NCI-H2107 treated with DMSO at 0.1 percent for 48 hours (cell line): ENCODE results near the gene SPHKAP.
"Not testable (repeated sequence)": the region's sequence is repeated elsewhere in the genome, so short reads cannot be mapped to it uniquely, and the experiment has no call there.

Source experiments
- DNase-seq: peaks from one replicate; lab custom pipeline; 2025; ENCODE audit not compliant: unreplicated experiment; lab: John Stamatoyannopoulos, UW

Gene SPHKAP

DNA sequence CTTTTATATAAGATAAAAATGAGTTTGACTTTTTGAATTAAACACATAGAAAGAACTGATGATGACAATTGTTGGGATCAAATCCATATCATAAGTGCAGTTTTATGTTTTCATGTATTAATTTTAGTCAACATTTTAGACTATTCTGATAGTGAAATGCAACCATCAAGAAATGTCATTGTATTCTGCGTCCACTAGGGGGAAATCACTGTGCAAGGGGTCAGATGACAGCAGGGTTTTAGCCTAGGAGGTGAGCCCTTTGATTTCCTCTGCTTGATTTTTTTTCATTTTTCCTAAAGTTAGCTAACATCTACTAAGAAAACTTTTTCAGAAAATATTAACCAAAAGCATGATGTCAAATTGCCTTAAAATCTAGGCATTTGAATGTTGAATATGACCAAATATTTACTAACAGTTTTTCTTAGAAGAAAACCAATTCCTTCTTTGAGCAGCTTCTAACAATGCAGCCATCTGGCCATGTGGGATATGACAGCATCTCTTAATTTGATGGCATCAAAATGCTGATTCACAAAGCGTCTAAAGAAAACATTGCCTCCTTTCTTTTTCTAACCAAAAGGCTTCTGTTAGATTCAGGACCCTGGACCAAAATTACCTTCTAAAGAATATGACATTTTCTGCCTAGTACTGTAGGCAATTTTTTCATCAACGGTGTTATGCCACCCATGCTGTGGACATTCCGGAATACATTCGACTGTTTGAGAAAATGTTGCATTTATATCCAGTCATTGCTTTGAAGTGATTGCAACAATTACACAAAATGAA, 141.5 kb downstream of the SPHKAP start:
- peak; percentile 43 for DNase-seq

DNA sequence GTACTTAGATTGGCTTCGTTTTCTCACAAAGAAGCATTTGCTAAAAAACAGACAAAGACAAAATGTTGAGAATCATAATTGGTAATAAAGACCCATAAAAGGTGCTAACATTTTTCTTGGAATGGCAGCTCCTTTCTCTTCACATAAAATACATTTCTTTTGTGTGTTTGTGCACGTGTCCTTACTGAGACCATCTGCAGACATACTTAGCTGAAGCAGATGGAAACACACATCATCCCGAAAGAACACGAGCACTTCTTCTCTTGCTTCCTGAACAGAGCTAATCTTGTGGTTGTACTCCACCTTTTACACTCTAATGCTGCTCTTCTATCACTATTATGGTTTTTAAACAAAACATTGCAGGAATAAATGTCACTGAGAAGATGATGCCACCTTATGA, 142.5 kb downstream of the SPHKAP start:
- no peak for DNase-seq

DNA sequence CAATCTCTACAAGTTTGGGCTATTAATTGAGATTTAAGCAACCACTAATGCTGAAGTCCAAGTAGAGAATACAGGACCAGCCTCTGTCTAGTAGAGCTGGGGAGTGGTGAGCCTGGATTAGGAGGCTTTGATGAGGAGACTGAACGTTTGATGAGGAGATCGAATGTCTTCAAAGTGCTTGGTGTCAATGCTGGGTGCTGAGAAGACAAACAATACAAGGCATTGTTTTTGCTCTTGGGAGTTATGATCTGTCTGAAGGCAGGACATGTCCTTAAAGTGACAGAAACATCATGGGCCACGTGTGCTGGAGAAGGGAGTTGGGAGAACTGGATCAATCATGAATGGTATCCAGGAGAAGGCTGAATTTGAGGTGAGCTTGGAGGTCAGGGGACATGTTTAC, 143.6 kb downstream of the SPHKAP start:
- DNase-seq, result no peak

DNA sequence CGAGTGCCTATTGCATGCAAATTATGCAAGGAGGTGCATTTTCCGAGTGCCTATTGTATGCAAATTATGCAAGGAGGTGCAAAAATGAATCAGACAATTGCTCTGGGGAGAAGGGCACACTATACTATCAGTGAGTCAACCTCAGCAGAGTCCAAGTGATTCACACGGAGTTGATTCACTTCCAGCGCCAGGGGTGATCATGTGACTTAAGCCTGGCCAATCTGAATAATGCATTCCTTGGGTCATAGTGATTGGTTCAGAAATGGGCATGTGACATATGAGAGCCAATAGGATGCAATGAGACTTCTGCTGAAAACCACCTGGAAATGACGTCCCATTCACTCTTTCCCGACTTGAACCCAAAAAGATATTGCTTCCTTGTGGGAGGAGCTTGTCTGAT, 157.9 kb downstream of the SPHKAP start:
- DNase-seq, result no peak

DNA sequence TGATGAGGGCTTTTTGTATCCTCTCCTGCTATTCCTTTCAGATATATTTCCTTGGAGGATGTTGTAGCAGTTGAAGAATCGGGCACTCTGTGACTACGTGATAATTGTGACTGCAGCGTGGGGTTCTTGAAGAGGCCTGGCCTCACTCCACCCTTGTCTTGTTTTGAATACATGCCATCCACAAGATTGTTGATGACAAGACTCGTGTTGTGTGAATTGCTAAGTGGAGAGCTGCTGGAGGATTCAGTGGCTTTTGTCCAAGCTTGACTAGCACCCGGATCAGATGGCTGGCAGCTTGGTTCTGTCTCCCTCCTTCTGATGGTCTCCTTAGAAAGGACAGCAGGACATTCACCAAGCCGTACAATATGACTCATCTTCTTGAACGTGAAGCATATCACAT, 163.2 kb downstream of the SPHKAP start:
- DNase-seq, result no peak

DNA sequence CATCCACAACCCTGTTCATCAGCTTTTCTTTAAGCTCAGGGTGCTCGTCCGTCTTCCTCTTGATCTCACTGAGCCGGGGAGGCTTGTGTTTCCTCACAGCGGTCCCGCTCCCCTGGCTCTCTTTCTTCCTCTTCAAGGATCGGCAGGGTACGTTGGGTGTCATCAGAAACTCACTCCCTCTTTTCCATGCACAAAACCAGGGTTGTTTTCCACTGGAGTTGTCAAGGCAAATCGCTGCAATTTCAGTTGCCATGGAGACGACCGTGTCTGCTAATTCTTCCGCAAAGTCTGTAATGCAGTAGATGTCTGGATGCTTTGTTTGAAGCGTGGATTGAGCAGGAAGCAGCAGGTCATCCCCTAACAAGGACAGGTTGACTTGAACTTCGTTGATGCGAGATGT, 163.7 kb downstream of the SPHKAP start:
- no peak for DNase-seq

DNA sequence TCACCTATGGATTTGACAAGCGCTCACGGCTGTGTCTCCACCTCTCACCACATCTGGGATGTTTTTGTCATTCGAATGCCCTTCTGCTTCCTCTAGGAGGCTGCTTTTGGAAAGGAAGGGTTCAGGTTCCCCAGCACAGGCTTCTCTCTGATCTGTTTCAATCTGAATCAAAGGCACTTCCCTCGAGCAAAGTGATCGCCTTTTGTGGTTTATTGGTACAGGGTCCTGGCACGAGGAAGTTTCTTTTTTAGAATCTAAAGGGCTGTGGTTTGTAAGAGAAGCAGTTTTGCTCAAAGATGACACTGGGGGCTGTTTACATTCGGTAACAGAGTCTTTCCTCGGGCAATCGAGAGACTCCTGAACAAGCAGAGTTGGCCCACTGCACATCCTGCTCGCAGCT, 165.1 kb downstream of the SPHKAP start:
- DNase-seq, result no peak

DNA sequence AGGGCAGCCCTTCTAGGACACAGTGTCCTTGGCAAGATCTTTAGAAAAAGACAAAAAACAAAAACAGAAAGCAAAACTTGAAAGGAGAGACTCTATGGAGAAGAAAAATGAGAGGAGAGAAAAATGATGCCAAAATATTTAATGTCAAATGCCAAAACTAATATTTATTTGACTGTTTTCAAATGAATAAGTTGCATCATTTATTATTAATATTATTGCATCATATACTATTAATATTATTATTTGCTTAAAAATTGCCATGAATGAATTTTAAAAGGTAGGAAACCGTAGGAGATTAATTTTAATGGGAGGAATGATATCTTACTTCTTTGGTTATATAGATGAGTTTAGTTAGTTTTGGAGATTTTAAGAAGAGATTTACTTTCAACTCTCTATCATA, 165.7 kb downstream of the SPHKAP start:
- no peak for DNase-seq

DNA sequence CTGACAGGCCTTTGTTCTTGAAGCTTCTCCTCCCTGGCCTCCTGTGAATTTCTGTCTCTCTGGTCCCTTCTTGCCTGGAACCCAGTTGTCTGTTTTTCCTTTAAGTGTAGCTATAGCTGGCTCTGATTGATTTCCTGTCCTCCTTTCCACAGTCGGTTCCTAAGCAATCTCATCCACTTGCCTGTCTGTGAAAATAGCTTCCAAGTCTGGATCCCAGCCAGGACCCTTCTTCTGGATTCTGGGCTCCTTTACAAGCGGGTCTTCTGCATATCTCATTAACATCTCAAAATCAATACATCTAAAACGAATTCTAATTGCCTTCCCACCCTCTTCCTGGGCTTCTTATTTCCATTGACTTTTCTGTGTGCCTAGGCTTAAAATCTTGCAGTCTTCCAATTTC, 185.1 kb downstream of the SPHKAP start:
- no peak for DNase-seq

DNA sequence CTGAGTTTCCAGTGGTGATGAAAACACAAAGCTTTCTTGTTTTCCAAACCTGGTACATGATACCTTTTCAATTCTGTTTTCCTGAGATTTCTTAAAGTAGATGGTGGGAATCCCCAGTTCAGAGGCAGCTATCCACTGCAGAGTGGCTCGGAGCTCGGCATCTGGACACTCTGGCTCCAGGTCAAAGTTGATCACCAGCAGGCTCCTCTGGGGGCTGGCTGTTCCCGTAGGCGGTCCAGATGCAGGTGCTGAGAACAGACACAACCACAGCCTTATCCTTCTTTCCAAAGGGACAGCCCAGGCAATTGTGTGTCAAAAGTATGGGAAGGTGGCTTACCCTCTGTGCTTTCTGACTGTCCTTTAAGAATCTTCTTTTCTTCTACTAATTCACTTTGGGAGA, 190.6 kb downstream of the SPHKAP start:
- DNase-seq, result no peak

DNA sequence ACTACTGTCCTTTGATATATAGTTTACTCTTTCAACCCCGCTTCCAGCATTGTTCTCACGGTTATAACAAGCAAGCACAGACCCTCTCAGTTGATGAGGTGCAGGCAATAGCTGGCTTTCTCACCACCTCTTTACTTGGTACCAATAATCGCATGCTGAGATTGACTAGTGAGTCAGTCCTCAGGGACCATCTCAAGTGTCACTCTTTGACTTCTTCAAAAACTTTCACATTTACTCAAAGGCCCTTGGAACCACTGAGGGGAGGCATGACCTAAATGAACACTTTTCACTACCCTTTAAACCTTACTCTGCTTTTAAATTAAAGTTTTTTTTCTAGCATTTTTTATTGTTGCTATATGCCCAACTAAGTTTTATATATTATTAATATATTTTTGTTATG, 208.2 kb downstream of the SPHKAP start:
- DNase-seq, result peak; percentile 0

DNA sequence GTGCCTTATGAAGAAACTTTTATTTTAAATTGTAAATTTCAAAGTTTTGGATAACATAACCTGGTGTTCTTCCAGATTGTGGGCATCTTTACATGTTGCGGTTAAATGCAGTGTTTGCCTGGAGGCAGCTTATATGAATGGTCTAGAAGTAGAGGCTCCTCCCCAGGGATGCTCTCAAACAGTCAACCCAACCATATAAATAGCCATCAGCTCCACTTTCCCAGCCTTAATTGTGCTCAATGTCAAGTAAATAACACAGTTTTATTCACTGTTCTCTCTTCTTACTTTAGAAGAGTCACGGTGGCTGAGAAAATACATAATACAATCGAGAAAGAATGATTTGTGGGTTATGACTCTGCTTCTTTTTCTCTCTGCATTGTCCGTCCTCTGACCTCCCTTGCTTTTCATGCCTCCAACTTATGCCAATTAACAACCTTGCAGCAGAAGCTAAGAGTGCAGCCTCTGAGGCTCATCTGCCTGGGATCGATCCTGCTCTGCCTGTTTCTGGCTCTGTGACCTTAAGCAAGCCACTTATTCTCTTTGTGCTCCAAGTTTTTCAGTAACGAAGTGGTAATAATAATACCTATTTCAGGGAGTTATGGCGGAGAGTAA, 209.8 kb downstream of the SPHKAP start:
- DNase-seq, result peak; percentile 81

DNA sequence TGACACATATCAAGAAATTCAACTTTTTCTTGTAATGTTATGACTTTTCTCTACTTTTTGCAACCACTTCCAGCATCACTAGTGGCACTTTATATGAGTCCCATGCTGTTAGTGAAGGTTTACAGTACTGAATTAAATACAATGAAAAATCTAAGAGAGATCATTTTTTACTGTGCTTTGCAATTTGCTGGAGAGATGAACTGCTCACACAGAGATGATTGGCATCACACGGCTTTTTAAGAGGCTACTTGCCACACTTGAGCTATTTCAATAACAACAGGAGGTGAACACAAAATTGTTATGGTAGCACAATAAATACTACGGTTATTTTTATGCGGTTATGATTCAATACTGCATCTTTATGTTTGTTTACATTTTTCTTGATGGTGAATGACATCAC, 221.2 kb downstream of the SPHKAP start:
- peak; percentile 8 for DNase-seq

DNA sequence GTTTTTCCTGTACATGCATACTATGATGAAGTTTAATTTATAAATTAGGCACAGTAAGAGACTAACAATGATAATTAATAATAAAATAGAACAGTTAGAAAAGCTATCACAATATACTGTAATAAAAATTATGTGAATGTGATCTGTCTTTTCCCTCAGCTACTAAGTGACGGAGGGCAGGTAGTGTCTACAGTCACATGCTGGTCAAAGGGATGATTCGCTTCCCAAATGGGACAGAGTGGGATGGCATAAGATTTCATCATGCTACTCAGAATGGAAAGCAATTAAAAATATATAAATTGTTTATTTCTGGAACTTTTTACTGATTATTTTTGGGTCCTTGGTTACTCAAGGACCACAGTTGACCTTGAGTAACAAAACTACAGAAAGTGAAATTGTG, 238.5 kb downstream of the SPHKAP start:
- no peak for DNase-seq

DNA sequence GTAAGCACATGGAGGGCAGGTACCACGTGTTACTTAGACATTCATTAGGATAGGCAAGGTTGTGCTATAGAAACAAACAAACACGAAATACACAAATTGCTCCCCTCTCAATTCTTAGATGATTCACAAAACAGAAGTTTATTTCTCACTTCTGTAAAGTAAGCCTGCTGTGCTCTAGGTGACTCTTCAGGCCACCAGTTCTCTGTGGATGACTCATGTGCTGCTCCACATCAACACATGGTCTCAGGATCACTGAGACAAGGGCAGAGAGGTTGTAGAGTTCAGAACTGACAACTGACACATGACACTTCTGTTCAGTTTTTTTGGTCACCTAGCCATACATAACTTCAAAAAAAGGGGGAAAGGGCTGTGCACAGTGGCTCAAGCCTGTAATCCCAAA, 239.5 kb downstream of the SPHKAP start:
- no peak for DNase-seq

DNA sequence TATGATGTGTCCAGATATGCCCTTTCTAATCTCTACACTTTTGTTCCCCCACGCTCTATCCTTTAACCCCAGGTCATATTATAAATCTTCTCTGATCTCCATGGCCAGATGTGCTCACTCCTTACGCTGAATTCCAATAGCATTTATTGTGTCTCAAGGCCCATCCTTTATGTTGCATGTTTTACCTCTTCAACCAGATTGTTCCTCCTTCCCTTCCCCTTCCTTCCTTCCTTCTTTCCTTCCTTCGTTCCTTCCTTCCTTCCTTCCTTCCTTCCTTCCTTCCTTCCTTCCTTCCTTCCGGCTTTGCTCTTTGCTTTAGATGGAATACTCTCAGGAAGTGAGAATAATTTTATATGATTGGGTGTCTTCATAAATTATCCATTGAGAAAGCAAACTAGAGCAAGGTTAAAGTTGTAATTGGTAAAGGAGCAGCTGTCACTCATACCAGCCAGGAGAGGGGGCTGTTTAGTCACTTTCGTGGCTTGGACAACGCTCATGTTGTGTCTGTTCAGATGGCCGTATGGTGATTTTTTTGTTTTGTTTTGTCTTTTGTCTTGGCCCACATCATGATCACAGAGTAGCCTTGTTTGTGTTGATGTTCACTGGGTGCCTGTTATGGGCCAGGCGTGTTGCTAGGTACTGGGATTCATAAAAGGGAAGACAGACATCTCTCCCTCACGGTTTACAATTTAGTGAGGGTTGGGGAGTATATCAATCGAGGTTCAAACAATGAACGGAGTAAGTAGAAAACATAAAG, 242.0 kb downstream of the SPHKAP start:
- peak; percentile 41 for DNase-seq

DNA sequence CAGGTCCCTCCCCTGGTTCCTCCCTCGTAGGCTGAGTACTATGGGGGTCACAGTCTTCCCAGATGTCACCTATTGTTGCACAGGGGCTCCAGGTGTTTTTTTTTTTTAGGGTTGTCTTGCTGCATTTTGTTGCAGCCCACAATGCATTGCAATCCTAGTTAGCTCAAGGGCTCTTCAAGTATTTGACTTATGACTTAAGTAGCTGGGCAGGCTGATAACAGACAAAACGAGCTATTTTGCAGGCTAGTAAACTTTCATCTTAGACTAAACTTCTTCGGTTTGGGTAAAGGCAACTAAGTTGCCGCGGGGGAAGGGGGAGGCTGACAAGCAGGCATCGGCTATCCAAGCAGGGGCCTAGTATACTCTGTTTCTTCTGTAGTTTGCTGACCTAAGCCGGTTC, 245.2 kb downstream of the SPHKAP start:
- not testable (repeated sequence) for DNase-seq

DNA sequence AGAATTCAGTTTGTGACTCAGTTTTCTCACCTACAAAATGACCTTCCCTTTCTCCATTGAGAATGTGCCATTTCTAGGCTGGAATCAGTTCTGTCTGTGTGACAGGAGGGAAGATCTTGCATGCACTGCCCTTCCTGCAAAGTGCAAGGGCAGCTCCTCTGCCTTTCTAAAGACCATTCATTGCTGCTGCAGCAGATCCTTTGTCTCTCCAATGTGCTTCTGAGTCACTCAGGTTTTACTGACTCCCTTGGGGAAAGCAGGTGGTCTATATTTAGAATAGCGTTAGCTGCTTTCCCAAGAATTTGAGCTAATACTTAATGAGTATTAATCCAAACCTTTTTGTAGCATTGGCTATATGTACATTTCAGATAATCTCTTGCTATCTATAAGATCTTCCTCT, 247.6 kb downstream of the SPHKAP start:
- peak; percentile 7 for DNase-seq

DNA sequence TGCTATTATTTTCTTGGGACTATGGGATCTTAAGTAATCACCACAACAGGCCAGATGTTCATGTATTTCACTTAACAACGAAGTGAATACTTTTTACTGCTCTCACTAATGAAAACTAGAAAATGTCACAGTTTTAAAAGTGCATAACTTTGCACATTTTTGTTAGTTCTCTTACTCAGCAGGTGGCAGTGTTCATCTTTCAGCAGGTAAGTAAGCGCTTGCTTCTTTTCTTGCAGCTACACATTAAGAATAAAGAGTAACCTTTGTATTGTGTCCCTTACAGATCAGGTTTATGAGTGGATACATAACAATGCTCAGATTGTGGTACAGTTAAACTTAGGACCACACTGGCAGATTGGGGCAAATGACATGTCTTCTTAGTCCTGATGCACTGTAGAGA, 249.1 kb downstream of the SPHKAP start:
- DNase-seq, result no peak

DNA sequence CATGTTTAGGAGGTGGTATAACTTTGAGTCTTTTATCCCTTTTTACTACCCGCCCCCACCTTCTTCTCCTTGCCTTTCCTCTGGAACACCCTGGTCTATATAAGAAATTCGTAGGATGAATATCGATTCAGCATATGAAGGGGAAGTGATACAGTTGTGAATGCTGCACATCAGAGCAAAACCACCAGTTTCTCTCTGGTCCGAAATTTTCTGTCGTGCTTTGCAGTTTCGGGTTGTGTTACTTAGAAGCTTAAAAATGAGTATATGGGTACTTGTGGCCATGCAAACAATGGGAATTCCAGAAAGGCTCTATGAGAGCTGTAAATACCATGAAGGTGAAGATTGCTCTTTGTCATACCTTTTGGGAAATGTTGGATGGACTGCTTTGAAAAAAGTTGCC, 249.5 kb downstream of the SPHKAP start:
- DNase-seq, result no peak
